ENCODE measurements around the gene CTSD. TPM values are rescaled to one million over a fixed set of nuclear protein-coding genes. Genes with fewer than 3 reads are reported as not detected.

CTSD gene
- total RNA-seq, 1 experiment from 2014 or later = 367 TPM

GRCh38 chr11:1733009-1733715, 30.6 kb downstream of the CTSD start:
- H3K4me3 Mint-ChIP-seq (ENCODE audit: unreplicated experiment) = no peak overlapping the region
- H3K27ac Mint-ChIP-seq (ENCODE audit: low read depth, unreplicated experiment) = no peak overlapping the region
- H3K4me1 Mint-ChIP-seq (ENCODE audit: insufficient read depth, unreplicated experiment) = peaks cover 6% of the 10 kb centered on the region
- BruUV-seq (replicated peaks) = no TSS peak
- H3K36me3 Mint-ChIP-seq (ENCODE audit: insufficient read depth, unreplicated experiment) = no peaks in the 10 kb centered on the region
- ChIA-PET POLR2A (interaction anchor here (1.4 kb wide), 2 partner anchors 9 to 102 kb away, joined by 4 to 5 read pairs; partner anchors contain the start of gene SYT8), CTCF (interaction anchor here (0.7 to 1.5 kb wide), 3 partner anchors 40 to 102 kb away, joined by 3 to 6 read pairs (median 4); partner anchors contain the start of gene SYT8)
- H3K27me3 Mint-ChIP-seq (ENCODE audit: insufficient read depth, unreplicated experiment) = peaks cover 84% of the 10 kb centered on the region
- H3K9me3 Mint-ChIP-seq (ENCODE audit: unreplicated experiment) = peaks cover 28% of the 10 kb centered on the region
- no peak for TF ChIP-seq CTCF (IDR thresholded peaks at IDR 0.05; ENCODE audit: unreplicated experiment)
- no peak for DNase-seq (ENCODE audit: unreplicated experiment)
- intact Hi-C loops (cut with micrococcal nuclease) = no loop called here

GRCh38 chr11:1732418-1733008, 31.2 kb downstream of the CTSD start:
- Mint-ChIP-seq H3K36me3 (ENCODE audit: insufficient read depth, unreplicated experiment) (no peaks in the 10 kb centered on the region), H3K4me1 (ENCODE audit: insufficient read depth, unreplicated experiment) (peaks cover 6% of the 10 kb centered on the region), H3K4me3 (ENCODE audit: unreplicated experiment) (no peak overlapping the region), H3K9me3 (ENCODE audit: unreplicated experiment) (peaks cover 28% of the 10 kb centered on the region), H3K27ac (ENCODE audit: low read depth, unreplicated experiment) (no peak overlapping the region), H3K27me3 (ENCODE audit: insufficient read depth, unreplicated experiment) (peaks cover 90% of the 10 kb centered on the region)
- CTCF ChIA-PET = interaction anchor here (0.7 to 1.2 kb wide), 2 partner anchors 101 to 102 kb away, joined by 3 to 6 read pairs; partner anchors contain the start of gene SYT8
- POLR2A ChIA-PET = interaction anchor here (1.4 kb wide), 1 partner anchor 102 kb away, joined by 4 read pairs; the partner anchor contains the start of gene SYT8
- no peak for TF ChIP-seq CTCF (IDR thresholded peaks at IDR 0.05; ENCODE audit: unreplicated experiment)
- DNase-seq (ENCODE audit: unreplicated experiment) = no peak
- no TSS peak for BruUV-seq (replicated peaks)
- intact Hi-C loops (cut with micrococcal nuclease) = no loop called here

- POLR2A ChIA-PET = no interaction called here
- intact Hi-C loops (cut with micrococcal nuclease) = no loop called here
- Mint-ChIP-seq H3K36me3 (ENCODE audit: insufficient read depth, unreplicated experiment) (no peaks in the 10 kb centered on the region), H3K27me3 (ENCODE audit: insufficient read depth, unreplicated experiment) (peaks cover 87% of the 10 kb centered on the region), H3K9me3 (ENCODE audit: unreplicated experiment) (peaks cover 23% of the 10 kb centered on the region), H3K4me1 (ENCODE audit: insufficient read depth, unreplicated experiment) (peaks cover 6% of the 10 kb centered on the region), H3K4me3 (ENCODE audit: unreplicated experiment) (no peak overlapping the region), H3K27ac (ENCODE audit: low read depth, unreplicated experiment) (no peak overlapping the region)
- no TSS peak for BruUV-seq (replicated peaks)
- CTCF ChIA-PET = no interaction called here
- no peak for TF ChIP-seq CTCF (IDR thresholded peaks at IDR 0.05; ENCODE audit: unreplicated experiment)
- DNase-seq (ENCODE audit: unreplicated experiment) = no peak
Observed at GRCh38 chr11:1731451-1732059, 32.2 kb downstream of the CTSD start.

GRCh38 chr11:1730059-1730629, 33.6 kb downstream of the CTSD start:
- H3K4me1 Mint-ChIP-seq (ENCODE audit: insufficient read depth, unreplicated experiment) = peaks cover 6% of the 10 kb centered on the region
- no peak for TF ChIP-seq CTCF (IDR thresholded peaks at IDR 0.05; ENCODE audit: unreplicated experiment)
- no TSS peak for BruUV-seq (replicated peaks)
- no peaks in the 10 kb centered on the region for H3K36me3 Mint-ChIP-seq (ENCODE audit: insufficient read depth, unreplicated experiment)
- intact Hi-C loops (cut with micrococcal nuclease) = no loop called here
- ChIA-PET POLR2A (no interaction called here), CTCF (no interaction called here)
- H3K27ac Mint-ChIP-seq (ENCODE audit: low read depth, unreplicated experiment) = no peak overlapping the region
- no peak for DNase-seq (ENCODE audit: unreplicated experiment)
- H3K9me3 Mint-ChIP-seq (ENCODE audit: unreplicated experiment) = peaks cover 10% of the 10 kb centered on the region
- no peak overlapping the region for H3K4me3 Mint-ChIP-seq (ENCODE audit: unreplicated experiment)
- H3K27me3 Mint-ChIP-seq (ENCODE audit: insufficient read depth, unreplicated experiment) = peaks cover 74% of the 10 kb centered on the region
